AG09309 (cell line): ENCODE data around the gene ASCC1.
A peak's percentile ranks its signal among the peaks of the same experiment; 100 is the strongest.

Experiments used
- DNase-seq: peaks from one replicate; pipeline ENCODE4 v3.0.0-alpha.2; 2010; ENCODE audit warnings: low read depth
- H3K4me3 ChIP-seq: 2 replicates; pipeline ENCODE4 v1.5.1; 2011; ENCODE audit warnings: mild to moderate bottlenecking, low read depth, low read length, moderate library complexity; ENCODE audit not compliant: control insufficient read depth
- CTCF ChIP-seq: IDR thresholded peaks from 2 replicates; pipeline ENCODE4 v1.5.1; 2011; ENCODE audit warnings: mild to moderate bottlenecking, low read depth, low read length, inconsistent platforms; ENCODE audit not compliant: insufficient read depth, control insufficient read depth; ENCODE audit errors: missing control alignments

Gene ASCC1

GRCh38 chr10:72062832-72063702 is 153.0 kb downstream of the ASCC1 start:
- DNase-seq: no peak
- TF ChIP-seq CTCF: no peak
- no peak overlapping the region for H3K4me3 ChIP-seq

DNA sequence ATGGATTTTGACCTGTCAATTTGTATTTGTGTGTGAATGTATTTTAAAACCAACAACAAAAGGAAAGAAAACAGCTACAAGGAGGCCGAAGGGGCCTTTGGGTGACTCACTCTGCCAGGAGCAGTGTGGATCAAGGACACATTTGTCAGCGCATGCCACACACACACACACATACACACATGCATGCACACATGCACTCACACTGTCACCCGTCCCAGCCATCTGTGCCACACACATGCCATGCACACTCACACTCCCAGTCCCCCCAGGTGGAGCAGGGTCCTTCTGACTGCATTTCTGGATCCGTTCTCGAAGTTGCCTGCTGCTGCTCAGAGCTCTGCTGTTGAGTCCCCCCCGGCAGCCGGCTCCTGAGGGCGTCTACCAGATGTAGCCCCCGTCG is 153.7 kb downstream of the ASCC1 start:
- no peak for DNase-seq
- no peak overlapping the region for H3K4me3 ChIP-seq
- no peak for TF ChIP-seq CTCF

DNA sequence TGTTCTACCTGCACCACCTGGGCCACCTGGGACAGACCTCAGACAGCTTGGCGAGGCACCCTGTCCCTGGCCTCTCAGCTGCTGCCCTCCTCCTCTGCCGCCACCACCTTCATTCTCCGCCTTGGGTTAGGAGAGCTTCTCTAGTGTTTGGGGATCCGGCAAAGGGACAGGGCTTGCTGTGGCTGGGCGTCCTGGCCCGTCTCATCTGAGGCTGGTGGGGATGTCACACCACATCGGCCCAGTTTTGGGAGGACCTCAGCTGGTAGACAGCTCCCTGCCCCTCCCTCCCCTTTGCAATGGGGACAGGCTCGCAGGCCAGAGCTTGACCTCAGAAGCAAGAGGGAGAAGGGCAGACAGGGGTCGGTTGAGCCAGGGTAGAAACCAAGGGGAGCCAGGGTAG is 154.1 kb downstream of the ASCC1 start:
- H3K4me3 ChIP-seq: no peak overlapping the region
- no peak for TF ChIP-seq CTCF
- no peak for DNase-seq

GRCh38 chr10:72061491-72061890 is 154.6 kb downstream of the ASCC1 start:
- DNase-seq: no peak
- no peak overlapping the region for H3K4me3 ChIP-seq
- TF ChIP-seq CTCF: peak; percentile 25

DNA sequence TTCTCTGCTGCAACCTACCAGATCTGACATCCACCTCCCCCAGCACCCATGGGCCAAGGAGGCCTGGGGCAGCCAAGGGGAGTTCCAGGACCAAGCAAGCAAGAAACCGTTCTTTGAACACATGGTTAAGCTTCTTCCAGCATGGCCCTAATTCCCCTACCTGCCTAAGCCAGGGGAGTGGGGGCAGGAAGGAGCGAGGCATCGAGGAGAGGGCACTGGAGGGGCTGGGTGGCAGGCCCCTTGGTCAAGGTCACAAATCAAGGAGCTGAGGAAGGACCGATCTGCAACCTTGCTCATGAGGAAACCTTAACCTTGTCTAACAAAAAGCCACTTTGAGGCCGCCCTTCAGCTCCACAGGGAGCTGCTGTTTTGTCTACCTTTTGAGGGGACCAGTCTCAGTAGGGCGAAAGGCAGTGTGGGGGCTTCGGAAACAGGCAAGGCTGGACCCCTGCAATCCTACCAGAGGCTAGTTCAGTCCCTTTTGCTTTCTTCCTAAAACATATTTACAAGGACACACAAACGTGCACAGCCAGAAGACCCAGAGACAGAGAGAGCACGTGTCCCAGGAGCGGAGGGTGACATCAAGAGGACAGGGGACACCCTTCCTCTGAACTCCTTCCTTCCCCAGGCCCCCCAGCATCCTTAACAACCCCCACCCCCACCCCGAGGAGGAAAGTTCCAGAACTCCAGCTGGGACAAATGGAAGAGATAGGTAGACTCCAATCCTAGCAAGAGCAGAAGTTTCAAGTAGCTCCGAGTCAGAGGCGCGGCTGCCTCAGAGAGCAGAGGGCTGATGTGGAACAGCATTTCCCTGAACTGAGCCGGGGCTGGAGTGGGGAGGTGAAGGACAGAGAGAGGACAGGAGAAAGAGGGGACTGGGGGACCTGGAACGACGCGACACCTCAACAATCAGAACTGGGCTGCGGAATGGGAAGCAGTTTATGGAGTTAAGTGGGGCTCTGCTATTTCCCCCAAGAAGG is 155.9 kb downstream of the ASCC1 start:
- DNase-seq: no peak
- H3K4me3 ChIP-seq: no peak overlapping the region
- no peak for TF ChIP-seq CTCF

DNA sequence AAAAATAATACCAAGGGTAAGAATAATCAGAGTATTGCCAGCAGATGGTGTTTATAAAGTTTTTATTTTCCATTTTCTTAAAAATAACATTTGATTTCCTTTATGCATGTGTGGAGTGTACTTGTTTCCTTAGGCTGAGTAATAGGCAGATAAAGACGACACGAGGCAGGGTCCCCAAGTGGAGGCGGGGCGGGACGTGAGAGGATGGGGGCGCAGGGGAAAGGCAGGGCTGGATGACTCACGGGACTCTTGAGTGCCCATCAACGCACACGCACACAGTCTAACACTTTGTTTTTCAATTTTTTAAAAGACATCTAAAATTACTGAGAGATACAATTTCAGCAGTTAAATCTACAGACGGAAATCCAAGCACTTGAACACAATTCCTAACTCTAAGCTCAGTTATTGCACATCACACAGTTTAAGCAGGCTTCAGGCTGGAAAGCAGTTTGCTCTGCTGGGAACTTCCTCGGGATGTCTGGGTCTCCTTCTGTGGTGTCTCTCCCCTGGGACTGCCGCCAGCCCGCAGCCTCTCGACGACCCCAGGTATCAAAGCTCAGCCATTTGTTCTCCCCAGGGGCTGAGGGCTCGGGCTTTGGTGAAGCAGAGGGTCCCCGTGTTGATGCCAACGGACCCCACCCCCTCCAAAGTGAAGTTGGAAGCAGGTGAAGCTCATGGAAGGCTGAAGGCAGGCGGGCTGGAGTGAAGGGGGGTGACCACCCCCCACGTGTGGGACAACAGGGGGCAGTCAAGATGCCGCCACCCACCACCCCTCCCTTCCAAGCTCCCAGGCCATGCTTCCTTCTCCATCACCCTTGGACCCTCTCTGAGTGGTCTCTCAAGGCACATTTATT is 156.9 kb downstream of the ASCC1 start:
- no peak overlapping the region for H3K4me3 ChIP-seq
- TF ChIP-seq CTCF: no peak
- no peak for DNase-seq
